Measurements from ENCODE around the gene FARS2.

FARS2 gene

GRCh38 chr6:5302995-5303622 lies 41.8 kb downstream of the FARS2 start:
- ChIA-PET CTCF (interaction anchor here (0.5 to 2.3 kb wide), 17 partner anchors 8 to 1235 kb away, joined by 3 to 33 read pairs (median 3); no protein-coding TSS in a partner anchor), POLR2A (ENCODE audit: low non-redundant PET) (interaction anchor here (0.6 kb wide), 1 partner anchor 705 kb away, joined by 4 read pairs; no protein-coding TSS in a partner anchor)
- H3K27ac ChIP-seq = no peak overlapping the region
- DNase-seq (ENCODE audit: low spot score) = peak; percentile 77
- peak; percentile 42 for TF ChIP-seq CTCF (conservative IDR thresholded peaks at IDR 0.05; ENCODE audit: low read depth)

- CTCF ChIA-PET = interaction anchor here (0.5 to 2.3 kb wide), 11 partner anchors 8 to 1235 kb away, joined by 3 to 33 read pairs (median 3); no protein-coding TSS in a partner anchor
- DNase-seq (ENCODE audit: low spot score) = no peak
- POLR2A ChIA-PET (ENCODE audit: low non-redundant PET) = no interaction called here
- TF ChIP-seq CTCF (conservative IDR thresholded peaks at IDR 0.05; ENCODE audit: low read depth) = no peak
- no peak overlapping the region for H3K27ac ChIP-seq
These were observed 42.4 kb downstream of the FARS2 start for GRCh38 chr6:5303682-5304081.

GRCh38 chr6:5305968-5306626 lies 44.8 kb downstream of the FARS2 start:
- no peak for DNase-seq (ENCODE audit: low spot score)
- H3K27ac ChIP-seq = no peak overlapping the region
- ChIA-PET CTCF (interaction anchor here (0.5 to 0.7 kb wide), 2 partner anchors 39 to 1554 kb away, joined by 3 read pairs; no protein-coding TSS in a partner anchor), POLR2A (ENCODE audit: low non-redundant PET) (no interaction called here)
- TF ChIP-seq CTCF (conservative IDR thresholded peaks at IDR 0.05; ENCODE audit: low read depth) = no peak

- CTCF ChIA-PET = no interaction called here
- POLR2A ChIA-PET (ENCODE audit: low non-redundant PET) = no interaction called here
- no peak for DNase-seq (ENCODE audit: low spot score)
- no peak overlapping the region for H3K27ac ChIP-seq
- TF ChIP-seq CTCF (conservative IDR thresholded peaks at IDR 0.05; ENCODE audit: low read depth) = no peak
These were observed 45.7 kb downstream of the FARS2 start for GRCh38 chr6:5307058-5307457.

- no peak for DNase-seq (ENCODE audit: low spot score)
- no peak for TF ChIP-seq CTCF (conservative IDR thresholded peaks at IDR 0.05; ENCODE audit: low read depth)
- POLR2A ChIA-PET (ENCODE audit: low non-redundant PET) = no interaction called here
- no peak overlapping the region for H3K27ac ChIP-seq
- CTCF ChIA-PET = no interaction called here
These were observed 46.8 kb downstream of the FARS2 start for GRCh38 chr6:5308066-5308465.

GRCh38 chr6:5314191-5314865 lies 53.0 kb downstream of the FARS2 start:
- ChIA-PET POLR2A (ENCODE audit: low non-redundant PET) (no interaction called here), CTCF (no interaction called here)
- no peak for TF ChIP-seq CTCF (conservative IDR thresholded peaks at IDR 0.05; ENCODE audit: low read depth)
- DNase-seq (ENCODE audit: low spot score) = no peak
- H3K27ac ChIP-seq = no peak overlapping the region
